Hippocampal formation (tissue), 2 donors: Measurements from ENCODE around the gene GLP2R.
A peak's percentile ranks its signal among the peaks of the same experiment; 100 is the strongest.

Experiments
- DNase-seq, 2 donors: peaks; one replicate each; lab custom pipeline; 2025; lab: John Stamatoyannopoulos, UW

GLP2R gene

GRCh38 chr17:9854255-9854654 lies 28.5 kb downstream of the GLP2R start:
- no peak for DNase-seq

DNA sequence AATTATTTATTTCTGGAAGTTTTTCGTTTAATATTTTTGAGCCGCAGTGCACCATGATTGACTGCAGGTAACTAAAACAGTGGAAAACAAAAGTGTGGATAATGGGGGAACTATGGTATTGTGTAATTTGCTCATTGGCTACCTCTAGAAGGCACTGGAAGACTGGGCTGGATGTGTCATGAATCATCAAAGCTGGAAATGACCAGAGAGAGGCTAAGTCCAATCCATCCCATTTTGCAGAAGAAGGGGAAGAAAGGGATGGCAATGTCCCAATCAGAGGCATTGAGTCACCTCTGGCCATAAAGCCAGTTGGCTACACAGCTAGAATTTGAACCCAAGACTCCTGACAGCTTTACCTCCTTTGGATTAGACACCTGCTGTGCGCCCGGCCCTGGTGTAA lies 29.3 kb downstream of the GLP2R start:
- DNase-seq = no peak

- no peak for DNase-seq
Observed at GRCh38 chr17:9859781-9860180, 34.1 kb downstream of the GLP2R start.

GRCh38 chr17:9860851-9861250 lies 35.1 kb downstream of the GLP2R start:
- DNase-seq = no peak

DNA sequence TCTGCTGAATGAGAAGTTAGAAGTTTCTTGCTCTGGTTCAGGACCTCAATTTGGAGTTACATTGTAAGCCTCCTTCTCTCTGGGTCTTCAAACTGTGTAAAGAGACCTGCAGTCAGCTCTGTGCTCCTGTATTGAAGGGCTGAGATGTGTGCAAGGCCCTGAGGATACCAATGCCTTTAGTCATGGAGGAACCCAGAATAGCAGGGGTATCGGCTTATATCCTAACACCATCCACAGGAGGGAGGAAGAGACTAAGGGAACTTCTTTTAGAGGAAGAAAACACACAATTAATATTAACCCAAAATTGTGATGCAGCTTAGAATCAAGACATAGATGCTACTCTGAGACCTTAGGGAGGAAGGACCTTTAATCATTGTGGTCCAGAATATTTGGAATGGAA lies 36.5 kb downstream of the GLP2R start:
- DNase-seq = no peak

DNA sequence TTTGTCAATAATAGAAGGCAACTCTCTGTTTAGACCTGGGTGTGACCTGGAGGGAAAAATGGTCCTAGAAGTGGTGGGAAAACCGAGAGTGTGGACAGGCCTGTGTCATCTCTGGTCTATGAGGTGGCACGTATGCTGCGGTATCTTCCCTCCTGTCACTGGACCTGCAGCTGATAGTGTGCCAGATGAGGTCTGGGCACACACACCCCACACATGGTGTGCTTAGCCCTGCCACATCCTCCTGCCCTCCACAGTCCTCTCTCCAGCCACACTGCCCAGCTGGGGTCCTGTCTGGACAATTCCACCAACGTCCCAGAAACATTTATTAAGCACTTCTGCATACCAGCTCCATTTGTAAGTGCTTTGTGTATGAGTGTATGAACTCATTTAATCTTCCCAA lies 37.2 kb downstream of the GLP2R start:
- DNase-seq = no peak

DNA sequence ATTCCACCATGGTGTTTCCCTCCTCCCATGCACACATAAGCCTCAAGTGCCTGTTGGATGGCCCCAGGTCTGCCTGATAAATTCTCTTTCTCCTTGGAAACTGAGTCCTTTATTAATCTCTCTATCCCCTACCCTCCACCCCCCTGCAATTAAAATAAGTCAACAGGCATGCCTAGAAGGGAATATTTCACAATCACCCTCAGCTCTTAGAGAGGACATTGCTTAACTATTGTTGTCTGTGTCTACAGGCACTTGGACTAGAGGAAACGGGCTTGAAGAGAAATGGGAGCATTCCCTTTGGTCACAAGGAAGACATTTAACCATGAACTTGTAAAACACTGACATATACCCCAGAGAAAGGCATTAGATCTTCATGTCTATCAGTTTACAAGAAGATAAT lies 39.9 kb downstream of the GLP2R start:
- no peak for DNase-seq

DNA sequence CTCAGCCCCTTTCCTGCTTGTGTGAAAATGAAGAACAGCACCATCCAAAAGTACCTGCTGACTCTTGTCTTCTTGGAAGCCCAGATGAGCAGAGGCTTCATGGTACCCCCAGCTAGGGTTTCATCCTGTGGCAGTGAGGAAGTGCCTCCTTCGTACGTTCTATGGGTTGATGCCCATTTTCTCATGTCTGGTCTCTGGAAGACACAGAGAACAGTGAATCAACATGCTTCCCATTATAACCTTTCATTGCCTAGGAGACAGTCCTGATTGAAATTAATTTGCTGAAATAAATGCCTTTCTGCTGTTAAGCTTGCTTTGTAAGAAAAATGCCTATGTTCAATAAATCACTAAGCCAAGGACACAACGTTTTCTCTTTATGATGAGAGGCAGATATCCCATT lies 42.8 kb downstream of the GLP2R start:
- peak in 1 of 2 donors; percentile 15 for DNase-seq

DNA sequence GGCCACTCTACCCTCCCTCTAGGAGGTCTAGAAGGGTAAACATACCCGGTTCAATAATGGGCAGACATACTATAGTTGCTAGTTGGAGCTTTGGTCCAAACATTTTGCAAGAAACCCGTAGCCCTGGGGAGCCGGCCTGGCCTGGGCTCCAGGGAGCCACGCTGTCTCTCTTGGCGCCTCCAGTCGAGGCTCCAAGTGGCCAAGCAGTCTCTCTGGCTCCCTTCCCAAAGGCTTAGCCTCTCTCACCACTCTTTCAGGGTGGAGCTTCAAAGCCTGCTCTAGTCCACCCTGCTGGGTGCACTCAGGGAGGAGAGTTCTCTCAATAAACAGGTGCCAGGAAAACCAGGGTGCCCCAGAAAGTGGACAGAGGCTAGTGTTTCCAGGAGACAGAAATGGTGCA lies 47.1 kb downstream of the GLP2R start:
- DNase-seq = no peak

DNA sequence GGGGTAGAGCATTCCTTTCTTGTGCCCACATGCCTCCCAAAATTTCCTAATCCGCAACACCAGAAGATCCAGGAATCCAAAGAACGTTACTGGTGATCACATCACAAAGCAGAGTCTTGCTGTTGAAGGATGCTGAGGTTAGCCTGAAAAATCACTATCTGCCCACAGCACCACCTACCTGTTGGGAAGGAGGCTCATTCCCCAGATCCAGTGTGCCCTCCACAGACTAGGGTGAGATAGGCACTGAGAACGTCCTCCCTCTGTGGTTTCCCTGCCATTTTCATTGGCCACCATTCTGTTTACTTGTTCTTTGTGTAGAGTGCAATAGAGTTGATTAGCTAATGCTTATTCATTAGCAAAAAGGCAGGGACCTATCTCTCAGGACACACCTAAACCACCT lies 49.0 kb downstream of the GLP2R start:
- no peak for DNase-seq

DNA sequence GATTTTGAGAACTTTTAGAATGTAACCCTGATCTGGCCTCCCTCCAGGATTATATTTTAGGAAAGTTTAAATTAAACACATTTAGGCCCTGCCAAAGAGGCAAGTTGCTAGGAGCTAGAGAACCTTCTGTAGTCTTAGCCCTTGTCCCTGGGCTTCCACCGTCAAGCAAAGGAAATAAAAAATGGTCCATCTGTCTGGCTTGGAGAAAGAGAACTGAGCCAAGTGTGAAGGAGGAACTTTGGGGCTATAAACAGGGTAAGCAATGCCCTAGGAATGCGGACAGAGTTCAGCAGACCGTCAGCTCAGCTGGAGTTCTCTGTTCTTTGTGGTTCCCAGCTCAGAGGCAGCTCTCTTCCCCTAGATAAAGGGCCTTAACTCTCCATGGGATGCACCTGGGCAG lies 49.7 kb downstream of the GLP2R start:
- peak; percentile 13 to 53 for DNase-seq

- no peak for DNase-seq
Observed at GRCh38 chr17:9878356-9878755, 52.6 kb downstream of the GLP2R start.

GRCh38 chr17:9878786-9879525 lies 53.2 kb downstream of the GLP2R start:
- no peak for DNase-seq

- peak in 1 of 2 donors; percentile 34 for DNase-seq
Observed at GRCh38 chr17:9880582-9880999, 54.9 kb downstream of the GLP2R start.

- no peak for DNase-seq
Observed at GRCh38 chr17:9883451-9883850, 57.7 kb downstream of the GLP2R start.

- peak in 1 of 2 donors; percentile 36 for DNase-seq
Observed at GRCh38 chr17:9886141-9886930, 60.6 kb downstream of the GLP2R start.

- no peak for DNase-seq
Observed at GRCh38 chr17:9887508-9887907, 61.8 kb downstream of the GLP2R start.

DNA sequence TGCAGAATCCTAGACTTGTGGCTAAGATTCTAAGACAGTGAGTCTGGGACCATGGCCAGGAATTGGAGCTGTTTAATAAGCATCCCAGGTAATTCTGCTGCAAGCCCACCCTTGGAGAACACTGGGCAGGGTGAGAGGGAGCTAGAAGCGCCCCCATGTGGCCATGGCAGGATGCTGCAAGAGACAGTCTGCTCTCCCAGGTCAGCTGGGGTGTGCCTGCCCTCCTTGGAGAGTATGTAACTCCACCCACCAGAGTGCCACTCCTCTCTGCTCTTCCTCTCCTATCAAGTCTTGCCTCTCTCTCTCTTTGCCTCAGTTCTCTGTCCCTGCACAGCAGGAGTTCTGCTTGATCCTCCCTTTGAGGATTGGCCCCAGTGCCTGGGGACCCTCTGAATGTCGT lies 64.4 kb downstream of the GLP2R start:
- no peak for DNase-seq

DNA sequence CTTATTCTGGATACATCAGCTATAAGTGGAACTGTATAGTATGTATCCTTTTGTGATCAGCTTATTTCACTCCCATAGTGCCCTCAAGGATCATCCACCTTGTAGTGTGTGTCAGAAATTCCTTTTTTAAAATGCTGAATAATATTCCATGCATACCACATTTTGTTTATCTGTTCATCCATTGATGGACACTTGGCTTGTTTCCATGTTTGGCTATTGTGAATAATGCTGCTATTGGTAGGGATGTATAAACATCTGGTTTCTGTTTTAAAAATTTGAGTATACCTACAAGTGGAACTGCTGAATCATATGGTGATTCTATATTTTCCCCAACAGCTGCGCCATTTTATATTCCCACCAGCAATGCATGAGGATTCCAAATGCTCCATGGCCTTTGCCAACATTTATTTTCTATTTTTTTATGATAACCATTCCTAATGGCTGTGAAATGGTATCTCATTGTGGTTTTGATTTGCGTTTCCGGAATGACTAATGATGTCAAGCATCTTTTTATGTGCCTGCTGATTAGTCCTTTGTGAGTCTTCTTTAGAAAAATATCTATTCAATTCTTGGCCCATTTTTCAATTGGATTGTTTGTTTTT lies 67.8 kb downstream of the GLP2R start:
- DNase-seq = no peak

- no peak for DNase-seq
Observed at GRCh38 chr17:9894231-9894630, 68.5 kb downstream of the GLP2R start.

GRCh38 chr17:9895923-9896322 lies 70.2 kb downstream of the GLP2R start:
- DNase-seq = no peak

DNA sequence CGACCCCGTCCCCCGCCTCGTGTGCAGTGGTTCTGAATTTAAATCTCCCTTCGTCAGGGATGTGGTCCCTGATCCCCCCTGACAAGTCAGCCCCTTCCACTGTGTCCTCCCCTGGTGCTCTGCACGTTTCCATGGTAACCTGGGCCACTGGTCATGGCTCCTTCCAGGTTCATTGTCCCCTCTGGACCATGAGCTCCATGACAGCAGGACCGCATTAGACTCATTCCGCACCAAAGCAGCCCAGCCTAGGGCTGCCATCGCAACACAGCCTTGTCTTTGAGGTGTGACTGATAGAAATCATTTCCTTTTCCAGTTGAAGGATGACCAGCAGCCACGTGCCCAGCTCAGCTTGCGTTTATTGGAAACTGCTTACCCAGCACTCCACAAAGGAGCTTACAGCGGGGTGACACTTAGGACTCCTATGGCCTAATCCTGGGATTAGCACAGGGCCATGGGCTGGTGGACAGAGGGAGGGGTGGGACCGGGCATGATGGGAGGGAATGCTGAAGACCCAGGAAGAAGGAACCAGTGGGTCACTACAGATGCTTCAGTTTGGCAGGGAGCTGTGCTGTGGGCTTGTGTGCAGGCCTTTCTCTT lies 71.7 kb downstream of the GLP2R start:
- DNase-seq = no peak

DNA sequence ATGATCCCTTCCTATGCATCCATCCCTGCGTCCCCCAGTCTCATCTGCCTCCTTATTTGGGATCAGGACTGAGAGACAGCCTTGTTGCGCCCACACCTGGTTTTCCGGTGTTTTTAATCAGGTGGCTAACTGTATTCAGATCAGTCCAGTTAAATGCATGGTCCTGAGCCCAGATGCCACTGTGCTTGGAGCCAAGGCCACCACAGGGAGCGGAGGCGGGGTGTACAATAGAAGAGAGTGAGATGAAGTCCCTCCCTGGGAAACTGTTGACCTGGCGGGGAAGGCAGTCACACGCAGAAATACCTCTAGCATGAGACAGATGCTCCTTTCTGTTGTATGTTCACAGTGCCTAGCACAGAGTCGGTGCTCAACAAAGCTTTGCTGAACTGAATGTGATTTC lies 73.1 kb downstream of the GLP2R start:
- DNase-seq = no peak
